GM08714 (cell line): Measurements from ENCODE around the gene KAZALD1.

ENCODE experiments used
- H3K4me3 ChIP-seq: fragments of 200-500 bp; sonication (Bioruptor generic); 2 replicates; pipeline ENCODE4 v1.5.1; 2014; ENCODE audit warnings: mild to moderate bottlenecking, low read length, inconsistent platforms
- ZNF274 ChIP-seq: IDR thresholded peaks from 2 replicates; pipeline ENCODE4 v1.6.1; 2012; ENCODE audit warnings: mild to moderate bottlenecking, low read depth, low read length

KAZALD1 gene

DNA sequence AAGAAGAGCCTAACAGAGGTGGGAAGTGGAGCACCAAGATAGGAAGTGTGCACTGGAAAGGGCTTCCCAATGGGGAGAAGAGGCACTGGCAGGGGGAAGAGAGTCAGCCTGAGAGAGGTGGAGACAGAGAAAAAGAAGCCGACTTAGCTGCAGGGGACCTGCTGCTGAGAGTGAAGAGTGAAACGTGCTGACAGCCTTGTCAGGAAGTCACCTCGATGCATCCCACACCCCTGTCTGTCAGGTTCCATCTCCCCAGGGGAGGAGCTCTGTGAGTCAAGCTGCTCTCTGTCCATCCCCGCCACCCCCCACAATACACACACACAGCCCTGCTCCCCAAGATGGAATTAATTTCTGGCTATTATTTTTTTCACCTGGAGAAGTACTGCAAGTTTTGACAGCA, 14.0 kb downstream of the KAZALD1 start:
- no peak overlapping the region for H3K4me3 ChIP-seq
- no peak for TF ChIP-seq ZNF274

DNA sequence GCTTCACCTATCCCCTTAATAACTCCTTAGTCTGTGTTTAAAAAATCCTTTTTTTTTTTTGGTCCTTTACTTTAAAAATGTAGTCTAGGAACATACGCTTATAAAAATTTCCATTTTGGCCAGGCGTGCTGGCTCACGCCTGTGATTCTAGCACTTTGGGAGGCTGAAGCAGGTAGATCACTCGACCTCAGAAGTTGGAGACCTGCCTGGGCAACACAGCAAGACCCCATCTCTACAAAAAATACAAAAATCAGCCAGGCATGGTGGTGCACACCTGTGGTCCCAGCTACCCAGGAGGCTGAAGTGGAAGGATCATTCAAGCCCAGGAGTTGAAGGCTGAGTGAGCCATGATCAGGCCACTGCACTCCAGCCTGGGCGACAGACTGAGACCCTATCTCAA, 14.8 kb downstream of the KAZALD1 start:
- TF ChIP-seq ZNF274, result no peak
- H3K4me3 ChIP-seq, result no peak overlapping the region

DNA sequence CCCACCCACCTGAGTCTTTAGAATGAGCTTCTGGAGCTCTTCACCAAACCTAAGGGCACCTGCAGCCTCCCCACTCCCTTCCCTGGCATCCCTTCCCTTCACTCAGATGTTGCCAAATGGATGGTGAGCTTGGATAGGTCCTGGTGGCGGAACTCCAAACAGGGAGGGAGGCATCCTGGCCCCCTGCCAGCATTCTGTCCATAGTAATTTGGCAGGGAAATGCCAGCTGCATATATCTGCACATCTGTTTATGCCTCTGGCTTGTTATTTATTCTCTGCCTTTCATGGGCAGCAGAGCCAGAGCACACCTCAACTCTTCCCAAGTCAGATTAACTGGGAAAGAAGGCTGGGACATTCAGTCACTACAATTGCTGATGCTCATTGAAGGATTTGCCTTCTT, 18.1 kb downstream of the KAZALD1 start:
- no peak overlapping the region for H3K4me3 ChIP-seq
- no peak for TF ChIP-seq ZNF274

DNA sequence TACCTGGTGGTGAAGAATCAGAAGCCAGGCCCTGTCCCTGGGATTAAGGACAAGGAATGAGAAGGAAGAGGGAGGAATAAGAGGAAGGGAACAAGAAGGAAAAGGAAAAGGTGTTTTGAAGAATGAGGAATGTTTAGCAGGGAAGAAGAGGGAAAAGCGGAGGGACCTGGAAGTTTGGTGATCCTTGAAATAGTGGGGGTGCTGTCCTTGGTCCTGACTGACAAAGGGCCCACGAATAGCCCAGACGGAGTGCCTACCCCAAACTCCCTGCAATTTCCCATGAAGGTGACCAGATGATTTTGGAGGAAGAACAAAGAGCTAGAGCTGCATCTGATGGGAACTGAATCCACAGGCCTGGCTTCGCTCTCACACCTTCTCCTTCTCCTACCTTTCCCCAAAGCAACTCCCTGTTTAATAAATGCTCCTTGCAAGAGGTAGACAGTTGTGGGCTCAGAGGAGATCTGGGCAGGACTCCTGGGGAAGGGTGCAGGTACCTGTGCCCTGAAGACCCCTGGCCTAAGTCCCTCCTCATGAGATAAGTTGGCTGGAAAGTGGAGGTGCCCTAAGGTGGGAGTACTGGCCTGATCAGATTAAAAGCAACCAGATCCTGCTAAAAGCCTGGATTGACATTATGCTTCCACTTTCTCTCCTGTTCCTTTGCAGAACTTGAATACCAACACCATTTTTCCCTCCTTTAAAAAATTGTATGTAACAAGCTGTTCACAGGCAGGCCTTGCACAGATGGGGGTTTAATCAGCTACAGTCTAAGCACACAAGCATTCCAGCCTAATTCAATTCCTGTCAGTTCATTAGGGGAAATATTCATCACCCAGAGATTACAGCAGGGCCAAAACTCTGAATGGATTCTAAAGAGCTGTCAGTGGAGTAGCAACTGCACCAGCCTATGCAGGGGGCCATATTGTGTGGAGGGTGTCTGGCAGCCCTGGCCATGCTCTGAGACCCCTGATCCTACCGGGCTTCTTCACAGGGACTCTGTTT, 19.4 kb downstream of the KAZALD1 start:
- no peak overlapping the region for H3K4me3 ChIP-seq
- TF ChIP-seq ZNF274, result no peak

DNA sequence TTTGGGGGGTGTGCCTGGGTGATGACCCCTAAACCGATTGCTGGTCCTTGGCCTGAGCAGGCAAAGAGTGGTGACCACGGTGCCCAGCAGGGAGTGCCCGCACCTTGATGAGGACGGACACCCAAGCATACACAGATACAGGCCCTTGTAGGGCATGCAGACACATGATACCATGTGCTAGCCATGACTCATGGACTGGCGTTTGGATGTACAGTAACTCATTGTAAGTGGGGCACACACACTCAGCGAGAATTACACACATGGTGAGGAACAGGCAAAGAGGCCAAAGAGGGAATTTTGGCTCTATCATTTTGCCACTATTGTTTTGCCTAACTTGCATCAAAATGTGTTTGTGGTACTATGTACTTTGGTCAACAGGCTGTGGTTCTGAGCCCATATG, 24.1 kb downstream of the KAZALD1 start:
- no peak for TF ChIP-seq ZNF274
- no peak overlapping the region for H3K4me3 ChIP-seq

DNA sequence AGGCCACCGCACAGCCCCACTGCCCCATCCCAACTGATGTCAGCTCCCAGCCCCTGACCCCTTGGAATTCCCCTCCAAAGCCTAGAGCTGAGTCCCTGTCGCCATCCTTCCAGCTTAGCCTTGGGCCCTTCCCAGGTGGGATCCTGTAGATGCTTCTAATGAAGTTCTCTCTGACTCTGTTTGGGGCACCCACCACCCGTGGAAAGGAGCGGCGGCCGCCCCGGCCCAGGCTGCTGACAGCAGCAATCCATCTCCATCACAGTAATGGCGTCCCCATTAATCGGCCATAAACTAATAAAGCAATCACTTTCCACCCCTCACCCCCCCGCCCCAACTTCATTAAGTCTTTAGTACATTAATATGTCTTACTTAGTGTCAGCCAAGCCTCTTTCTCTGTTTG, 25.6 kb downstream of the KAZALD1 start:
- TF ChIP-seq ZNF274, result no peak
- H3K4me3 ChIP-seq, result no peak overlapping the region

DNA sequence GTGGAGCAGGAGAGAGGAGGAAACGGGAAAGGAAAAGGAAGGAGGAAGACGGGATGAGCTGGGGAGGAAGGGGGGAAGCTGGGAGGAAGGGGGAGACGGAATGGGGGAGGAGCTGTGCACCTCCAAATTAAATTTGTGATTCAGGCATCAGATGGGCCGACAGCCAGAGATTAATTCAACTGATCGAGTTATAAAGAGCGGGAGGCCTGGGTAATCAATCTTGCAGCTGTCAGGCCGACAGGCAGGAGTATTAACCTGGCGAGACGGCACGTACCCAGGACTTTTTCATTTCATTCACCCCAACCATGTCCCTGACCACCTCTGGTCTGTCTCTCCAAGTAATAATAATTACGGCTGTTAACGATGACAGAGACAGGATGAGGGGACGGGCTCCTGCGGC, 26.2 kb downstream of the KAZALD1 start:
- H3K4me3 ChIP-seq, result no peak overlapping the region
- no peak for TF ChIP-seq ZNF274

DNA sequence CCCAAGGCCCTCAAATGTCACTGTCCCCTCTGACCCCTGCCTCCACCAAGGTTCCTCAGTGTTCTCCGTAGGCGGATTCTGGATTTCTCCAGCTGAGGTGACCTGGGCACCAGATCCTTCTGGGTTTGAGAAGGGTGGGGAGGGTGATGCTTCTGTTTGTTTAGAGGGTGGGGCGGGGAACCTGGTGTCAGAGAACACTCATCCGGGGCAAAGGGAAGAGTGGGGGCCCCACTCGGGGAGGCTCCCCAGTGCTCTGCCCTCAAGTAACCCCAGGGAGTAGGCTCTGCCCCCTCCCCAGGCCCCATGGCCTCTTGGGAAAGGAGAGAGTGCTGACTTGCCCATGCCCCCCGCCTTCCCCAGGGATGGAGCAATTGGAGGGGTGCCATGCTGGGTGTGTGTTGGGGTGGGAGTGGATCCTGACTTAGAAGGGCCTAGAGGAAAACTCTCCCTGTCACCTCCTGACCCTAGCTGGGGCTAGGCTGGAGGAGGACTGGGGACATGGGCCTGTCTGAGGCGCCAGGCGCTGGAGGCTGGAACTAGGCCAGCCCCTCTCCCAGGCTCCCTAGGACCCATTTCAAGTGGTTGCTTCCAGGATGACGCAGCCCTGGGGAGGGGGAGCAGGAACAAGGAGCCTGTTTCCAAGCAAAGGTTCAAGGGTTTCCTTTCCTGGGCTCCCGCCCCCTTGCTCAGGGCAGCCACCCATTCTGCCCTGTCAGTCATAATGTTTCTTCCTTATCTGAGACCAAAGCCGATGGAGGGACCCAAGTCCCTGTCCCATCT, 27.9 kb downstream of the KAZALD1 start:
- no peak for TF ChIP-seq ZNF274

DNA sequence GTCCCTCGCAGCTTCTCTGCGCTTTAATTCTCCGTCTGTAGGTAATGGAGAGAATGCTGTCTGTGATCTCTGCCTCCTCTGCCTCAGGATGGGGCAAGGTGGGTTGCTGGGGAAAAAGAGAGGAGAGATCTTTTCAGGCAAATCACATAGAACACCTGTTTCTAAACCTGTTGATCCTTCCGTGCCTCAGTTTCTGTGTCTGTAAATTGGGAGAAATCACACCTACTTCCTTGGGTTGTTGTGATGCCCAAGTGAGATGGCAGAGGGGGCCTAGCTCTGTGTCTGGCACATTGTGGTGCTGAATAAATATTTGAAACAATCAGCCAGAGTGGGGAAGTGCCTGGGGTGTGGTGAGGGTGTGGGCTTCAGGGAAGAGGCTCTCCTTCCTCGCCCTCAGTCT, 28.8 kb downstream of the KAZALD1 start:
- H3K4me3 ChIP-seq, result no peak overlapping the region
- TF ChIP-seq ZNF274, result no peak

More for the DNA sequence above, 27.9 kb downstream of the KAZALD1 start:
- no peak overlapping the region for H3K4me3 ChIP-seq

DNA sequence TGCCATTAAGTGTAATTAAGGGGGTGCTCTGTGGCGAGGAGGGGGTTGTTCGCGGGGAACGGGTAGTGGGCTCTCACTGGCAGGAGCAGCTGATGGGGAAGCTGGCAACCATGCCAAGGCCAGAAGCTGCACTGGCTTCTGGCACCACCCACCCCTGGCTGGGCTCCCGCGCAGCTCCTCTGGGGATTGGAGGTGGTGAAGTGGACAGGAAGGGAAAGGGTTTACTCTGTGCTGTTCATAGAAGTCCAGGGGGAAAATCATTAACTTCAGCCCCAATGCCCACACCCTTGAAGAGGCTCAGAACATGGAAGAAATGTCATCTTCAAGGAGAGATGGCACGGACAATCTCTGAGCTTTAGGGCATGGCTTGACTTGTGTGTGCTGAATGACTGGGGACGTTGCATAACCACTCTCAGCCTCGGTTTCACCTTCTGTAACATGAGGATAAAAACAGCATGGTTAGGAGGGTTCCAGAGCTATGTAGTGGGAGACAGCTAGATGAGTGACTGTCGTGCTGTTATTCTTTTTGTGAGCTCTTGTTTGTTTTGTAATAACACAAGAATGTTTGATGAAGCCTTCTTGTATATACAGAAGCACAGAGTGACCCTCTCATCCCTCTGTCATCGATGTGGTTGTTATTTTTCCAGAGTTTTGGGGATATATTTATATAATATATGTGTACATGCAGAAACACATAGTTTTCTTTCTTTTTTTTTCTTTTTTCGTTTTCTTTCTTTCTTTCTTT, 29.9 kb downstream of the KAZALD1 start:
- no peak overlapping the region for H3K4me3 ChIP-seq
- TF ChIP-seq ZNF274, result no peak

DNA sequence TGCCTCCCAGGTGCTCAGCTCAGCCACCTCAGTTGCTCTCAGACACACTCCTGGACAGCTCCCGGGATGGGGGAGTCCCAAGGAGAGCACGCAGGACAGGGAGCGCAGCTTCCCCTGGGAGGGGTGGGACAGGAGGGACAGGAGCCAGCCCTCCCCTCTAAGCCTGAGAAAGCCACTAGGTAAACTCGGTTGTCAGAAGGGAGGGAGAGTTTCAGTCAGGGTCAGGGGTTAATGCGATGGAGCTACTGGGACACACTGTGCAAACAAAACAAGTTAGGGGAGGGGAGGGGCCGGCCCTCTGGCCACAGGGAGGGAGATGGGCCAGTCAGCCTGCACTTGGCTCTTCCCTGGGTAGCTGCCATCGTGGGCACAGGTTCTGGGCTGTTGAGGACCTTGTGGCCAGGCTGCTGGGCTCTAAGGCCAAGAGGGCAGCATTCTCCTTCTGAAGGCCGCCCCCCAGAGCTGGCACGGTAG, 31.1 kb downstream of the KAZALD1 start:
- TF ChIP-seq ZNF274, result no peak
- H3K4me3 ChIP-seq, result no peak overlapping the region

DNA sequence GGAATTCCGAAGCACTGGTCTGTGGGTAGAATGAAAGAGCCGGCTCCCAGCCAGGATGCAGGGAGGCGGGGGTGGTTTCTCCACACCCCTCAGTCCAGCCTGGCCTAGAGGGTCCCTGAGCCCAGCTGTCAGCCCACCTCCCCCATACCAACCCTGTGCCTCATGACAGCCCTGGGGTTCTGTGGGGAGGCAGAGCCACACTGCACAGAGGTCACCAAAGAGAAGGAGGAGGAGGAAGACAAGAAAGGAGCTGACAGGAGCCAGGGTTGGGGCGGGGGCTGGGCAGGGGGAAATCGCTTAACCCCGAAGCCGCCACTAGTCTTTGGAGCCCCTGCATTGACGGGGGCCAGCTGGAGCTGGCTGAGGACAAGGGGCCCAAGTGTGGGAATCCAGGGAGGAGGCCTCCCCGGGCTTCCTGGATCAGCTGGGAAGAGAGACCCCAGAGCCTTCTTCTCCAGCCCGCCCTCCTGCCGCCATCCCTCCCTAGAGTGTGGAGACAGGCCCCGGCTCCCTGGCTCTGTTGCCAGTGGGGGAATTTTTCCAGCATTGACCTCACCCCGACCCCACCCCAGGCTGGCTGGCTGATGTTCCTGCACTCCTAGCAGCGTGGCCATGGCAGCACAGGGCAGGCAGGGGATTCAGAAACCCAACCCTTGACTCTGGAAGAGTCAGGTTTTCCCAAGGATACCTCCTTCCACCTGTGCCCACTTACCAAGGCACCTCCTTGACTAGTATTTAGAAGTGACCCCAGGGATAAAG, 32.5 kb downstream of the KAZALD1 start:
- no peak overlapping the region for H3K4me3 ChIP-seq
- no peak for TF ChIP-seq ZNF274

DNA sequence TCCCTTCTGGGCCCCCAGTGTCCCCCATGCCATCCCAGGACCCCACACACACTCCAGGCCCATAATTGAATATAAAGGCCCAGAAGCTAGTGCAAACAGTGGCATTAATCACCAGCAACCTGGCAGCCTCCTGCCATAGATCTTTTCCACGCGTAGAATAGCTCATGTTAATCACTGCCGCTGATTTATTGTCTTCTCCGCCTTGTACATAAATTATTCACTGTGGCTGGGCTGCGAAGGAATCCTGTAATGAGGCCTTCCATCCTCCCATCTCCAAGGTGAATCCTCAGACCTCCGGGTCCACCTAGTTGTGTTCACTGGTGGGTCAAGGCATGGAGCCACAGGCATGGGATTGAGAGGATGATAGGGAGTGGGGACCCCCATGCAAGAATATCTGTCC, 33.2 kb downstream of the KAZALD1 start:
- H3K4me3 ChIP-seq, result no peak overlapping the region
- TF ChIP-seq ZNF274, result no peak
